KMS-11 (cell line): ENCODE measurements around the gene SCT.

Experiments
- H2AFZ ChIP-seq: fragments of 200-600 bp; sonication (generic); 2 replicates; pipeline ENCODE4 v1.6.1; 2016; ENCODE audit warnings: antibody characterized with exemption, mixed run types, low read depth
- H3K27ac ChIP-seq: fragments of 200-600 bp; sonication (generic); 2 replicates; pipeline ENCODE4 v1.6.1; 2016; ENCODE audit warnings: mild to moderate bottlenecking, mixed run types
- H3K27me3 ChIP-seq: fragments of 200-600 bp; sonication (generic); 2 replicates; pipeline ENCODE4 v1.6.1; 2017; ENCODE audit warnings: mild to moderate bottlenecking, low read depth, mixed run types, moderate library complexity; ENCODE audit not compliant: insufficient read depth
- H3K36me3 ChIP-seq: fragments of 200-600 bp; sonication (generic); 2 replicates; pipeline ENCODE4 v1.6.1; 2017; ENCODE audit warnings: mild to moderate bottlenecking, mixed run types; ENCODE audit not compliant: insufficient read depth
- H3K4me1 ChIP-seq: fragments of 200-600 bp; sonication (generic); 2 replicates; pipeline ENCODE4 v1.6.1; 2016; ENCODE audit warnings: mild to moderate bottlenecking, low read depth, mixed run types; ENCODE audit not compliant: poor library complexity, severe bottlenecking
- H3K4me2 ChIP-seq: fragments of 200-600 bp; sonication (generic); 2 replicates; pipeline ENCODE4 v1.7.0; 2016; ENCODE audit warnings: mild to moderate bottlenecking, mixed run types
- H3K4me3 ChIP-seq: fragments of 200-600 bp; sonication (generic); IDR thresholded peaks from 2 replicates; pipeline ENCODE4 v1.6.1; 2017; ENCODE audit warnings: low read depth, low read length, mixed read lengths; ENCODE audit not compliant: insufficient read depth
- H3K79me2 ChIP-seq: fragments of 200-600 bp; sonication (generic); 2 replicates; pipeline ENCODE4 v1.6.1; 2016; ENCODE audit warnings: low read depth, mixed run types; ENCODE audit not compliant: insufficient read depth
- H3K9ac ChIP-seq: fragments of 200-600 bp; sonication (generic); 2 replicates; pipeline ENCODE4 v1.6.1; 2016; ENCODE audit warnings: mild to moderate bottlenecking, mixed run types
- H4K20me1 ChIP-seq: fragments of 200-600 bp; sonication (generic); 2 replicates; pipeline ENCODE4 v1.6.1; 2016; ENCODE audit warnings: mild to moderate bottlenecking, mixed run types; ENCODE audit not compliant: insufficient read depth
- CTCF ChIP-seq: fragments of 200-600 bp; sonication (generic); conservative IDR thresholded peaks from 2 replicates; pipeline ENCODE4 v1.6.1; 2017; ENCODE audit warnings: low read depth, mild to moderate bottlenecking, antibody characterized with exemption, low read length, moderate library complexity, mixed read lengths

The SCT gene

DNA sequence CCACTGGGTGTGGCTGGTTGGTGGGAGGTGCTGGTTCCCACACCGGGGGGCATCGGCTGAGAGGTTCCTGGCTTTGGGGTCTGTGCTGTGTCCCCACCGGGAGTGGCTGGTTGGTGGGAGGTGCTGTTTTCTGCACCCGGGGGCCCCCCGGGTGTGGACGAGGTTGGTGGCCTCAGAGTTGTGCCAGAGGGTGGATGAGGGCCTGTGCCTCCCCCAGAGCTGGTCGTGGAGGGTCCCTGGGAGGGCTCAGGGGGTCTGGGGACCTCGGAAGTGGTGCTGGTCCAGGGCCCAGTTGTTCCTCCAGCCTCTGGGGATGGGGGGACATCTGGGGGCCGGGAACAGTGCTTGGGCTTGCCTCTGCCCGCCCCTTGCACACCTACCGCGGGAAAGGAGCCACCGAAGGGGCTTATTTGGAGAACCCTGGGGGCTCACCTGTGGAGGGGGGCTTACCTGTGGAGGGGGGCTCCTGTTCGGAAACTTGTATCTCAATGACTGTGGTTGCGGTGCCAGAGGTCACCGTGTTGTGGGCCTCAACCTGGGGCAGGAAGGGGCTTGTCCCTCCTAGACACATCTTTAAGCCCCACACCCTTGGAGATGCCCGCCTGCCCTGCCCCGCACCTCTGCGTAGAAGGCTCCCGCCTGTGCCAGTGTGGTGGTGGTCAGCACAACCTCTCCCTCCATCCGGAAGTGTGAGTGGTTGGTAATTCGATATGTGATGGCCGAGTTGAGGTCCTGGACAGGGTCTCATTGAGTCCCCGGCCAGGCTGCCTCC, 7.9 kb downstream of the SCT start:
- Histone ChIP-seq H3K79me2 (no peaks in the 10 kb centered on the region), H3K4me1 (peaks cover 16% of the 10 kb centered on the region), H3K9ac (no peak overlapping the region), H3K27ac (no peak overlapping the region), H4K20me1 (no peaks in the 10 kb centered on the region), H3K4me2 (no peak overlapping the region), H2AFZ (no peak overlapping the region), H3K36me3 (no peaks in the 10 kb centered on the region), H3K27me3 (no peaks in the 10 kb centered on the region), H3K4me3 (no peak overlapping the region)
- no peak for TF ChIP-seq CTCF

DNA sequence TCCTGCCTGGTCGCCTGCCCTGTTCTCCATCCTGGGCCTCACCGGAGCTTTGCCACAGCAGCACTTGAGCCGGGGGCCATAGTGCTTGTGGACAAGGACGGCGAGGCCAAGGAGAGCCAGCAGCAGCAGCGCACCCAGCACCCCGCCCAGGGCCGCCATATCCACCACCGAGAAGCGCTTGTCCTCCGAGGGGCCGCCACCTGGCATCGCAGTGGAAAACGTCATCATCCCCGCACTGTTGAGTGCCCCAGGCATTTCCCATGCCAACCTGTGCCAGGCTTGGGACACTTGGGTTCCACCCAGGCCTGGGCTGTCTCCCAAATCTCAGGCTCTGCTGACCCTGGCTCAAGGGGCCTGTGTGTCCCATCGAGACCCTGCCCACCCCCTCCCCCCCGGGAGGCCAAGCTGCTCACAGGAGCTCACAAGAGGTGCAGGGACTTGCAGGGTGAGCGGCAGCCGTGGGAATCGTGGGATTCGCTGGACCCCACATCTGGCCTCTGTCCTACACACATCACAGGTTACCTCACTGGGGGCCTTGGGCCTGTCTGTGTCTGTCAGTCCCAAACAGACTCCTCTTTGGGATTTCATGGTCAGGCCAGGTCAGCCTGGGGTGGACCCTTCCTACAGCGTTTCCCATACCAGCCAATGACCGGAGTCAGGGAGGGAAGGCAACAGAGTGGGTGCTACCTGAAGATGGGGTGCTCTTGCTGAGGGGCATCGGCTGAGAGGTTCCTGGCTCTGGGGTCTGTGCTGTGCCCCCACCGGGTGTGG, 8.9 kb downstream of the SCT start:
- H3K27ac ChIP-seq = no peak overlapping the region
- H3K4me1 ChIP-seq = peaks cover 16% of the 10 kb centered on the region
- H3K36me3 ChIP-seq = no peaks in the 10 kb centered on the region
- no peak for TF ChIP-seq CTCF
- no peak overlapping the region for H3K4me3 ChIP-seq
- no peak overlapping the region for H3K4me2 ChIP-seq
- H3K9ac ChIP-seq = no peak overlapping the region
- no peak overlapping the region for H2AFZ ChIP-seq
- H3K79me2 ChIP-seq = no peaks in the 10 kb centered on the region
- H4K20me1 ChIP-seq = no peaks in the 10 kb centered on the region
- H3K27me3 ChIP-seq = no peaks in the 10 kb centered on the region

- H3K27ac ChIP-seq = no peak overlapping the region
- no peak overlapping the region for H3K4me3 ChIP-seq
- no peak overlapping the region for H3K9ac ChIP-seq
- H2AFZ ChIP-seq = no peak overlapping the region
- H3K4me2 ChIP-seq = no peak overlapping the region
- TF ChIP-seq CTCF = no peak
- H3K27me3 ChIP-seq = no peaks in the 10 kb centered on the region
- no peaks in the 10 kb centered on the region for H3K36me3 ChIP-seq
- H4K20me1 ChIP-seq = no peaks in the 10 kb centered on the region
- H3K79me2 ChIP-seq = no peaks in the 10 kb centered on the region
- peaks cover 16% of the 10 kb centered on the region for H3K4me1 ChIP-seq
Observed at GRCh38 chr11:617199-617911, 9.6 kb downstream of the SCT start.

DNA sequence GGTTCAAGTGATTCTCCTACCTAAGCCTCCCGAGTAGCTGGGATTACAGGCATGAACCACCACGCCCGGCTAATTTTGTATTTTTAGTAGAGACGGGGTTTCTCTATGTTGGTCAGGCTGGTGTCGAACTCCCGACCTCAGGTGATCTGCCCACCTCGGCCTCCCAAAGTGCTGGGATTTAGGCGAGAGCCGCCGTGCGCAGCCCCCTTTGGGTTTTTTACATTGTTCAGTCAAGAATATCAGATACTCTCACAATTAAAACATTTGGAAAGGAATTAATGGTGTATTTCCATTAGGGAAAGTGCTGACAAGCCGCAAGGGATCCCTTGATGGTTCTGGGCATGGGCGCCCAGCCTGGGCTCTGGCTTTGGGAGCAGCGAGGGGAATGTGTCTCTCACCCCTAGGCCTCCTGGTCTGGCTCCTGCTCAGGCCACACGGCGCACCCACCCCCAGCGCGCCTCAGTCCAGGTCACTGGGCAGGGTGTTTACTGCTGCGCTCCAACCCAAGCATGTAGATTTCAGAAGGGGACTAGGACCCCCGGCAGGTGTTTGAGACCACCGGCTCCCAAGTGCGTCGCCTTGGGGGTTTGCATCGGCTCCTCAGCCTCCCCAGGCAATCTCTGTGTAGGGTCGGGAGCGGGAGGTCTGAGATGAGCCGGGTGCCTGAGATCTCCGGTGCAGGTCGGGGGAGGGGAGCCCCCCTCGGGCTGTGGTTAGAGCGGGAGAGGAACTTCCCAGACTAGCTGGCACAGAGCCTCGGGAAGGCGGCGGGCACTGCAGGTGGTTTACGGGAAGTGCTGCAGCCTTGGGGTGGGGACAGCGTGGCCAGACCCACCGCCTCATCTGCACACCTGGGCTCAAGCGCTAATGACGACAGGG, 10.4 kb downstream of the SCT start:
- no peak for TF ChIP-seq CTCF
- H2AFZ ChIP-seq = peak overlapping the region; percentile 54
- H3K79me2 ChIP-seq = no peaks in the 10 kb centered on the region
- H3K9ac ChIP-seq = peak overlapping the region; percentile 61; the same call in 1 of the 2 replicates
- peaks cover 16% of the 10 kb centered on the region for H3K4me1 ChIP-seq
- no peaks in the 10 kb centered on the region for H4K20me1 ChIP-seq
- H3K4me2 ChIP-seq = peak overlapping the region; percentile 66
- H3K27ac ChIP-seq = peak overlapping the region; percentile 72; the same call in 1 of the 2 replicates
- H3K27me3 ChIP-seq = no peaks in the 10 kb centered on the region
- no peak overlapping the region for H3K4me3 ChIP-seq
- no peaks in the 10 kb centered on the region for H3K36me3 ChIP-seq
